ENCODE data around the gene CCDC77. TPM values are rescaled to one million over a fixed set of nuclear protein-coding genes. Genes with fewer than 3 reads are reported as not detected.

Gene CCDC77
- total RNA-seq, 1 donor from 2014 or later: 12.7 TPM

- peak; percentile 63 for DNase-seq (ENCODE audit: low spot score)
Observed at GRCh38 chr12:480831-481816, 79.7 kb downstream of the CCDC77 start.

GRCh38 chr12:482061-482460 lies 80.6 kb downstream of the CCDC77 start:
- DNase-seq (ENCODE audit: low spot score): no peak

DNA sequence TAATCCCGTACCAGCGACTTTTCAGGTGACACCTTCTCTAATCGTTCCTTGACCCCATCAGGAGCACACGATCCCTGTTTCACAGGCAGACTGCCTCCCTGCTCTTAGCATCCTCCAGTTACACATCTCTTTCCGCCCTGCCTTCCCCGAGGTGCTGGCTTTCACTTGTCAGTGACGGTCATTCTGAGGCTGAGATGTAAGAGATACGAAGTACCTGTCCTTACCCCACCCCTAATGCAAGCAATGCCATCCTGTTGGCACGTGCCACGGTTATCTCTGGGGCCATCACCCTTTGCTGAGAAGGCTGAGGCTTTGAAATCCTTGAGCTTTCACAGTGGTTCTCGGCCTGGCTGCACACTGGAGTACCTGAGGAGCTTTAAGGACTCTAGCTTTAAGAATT lies 82.7 kb downstream of the CCDC77 start:
- no peak for DNase-seq (ENCODE audit: low spot score)

DNA sequence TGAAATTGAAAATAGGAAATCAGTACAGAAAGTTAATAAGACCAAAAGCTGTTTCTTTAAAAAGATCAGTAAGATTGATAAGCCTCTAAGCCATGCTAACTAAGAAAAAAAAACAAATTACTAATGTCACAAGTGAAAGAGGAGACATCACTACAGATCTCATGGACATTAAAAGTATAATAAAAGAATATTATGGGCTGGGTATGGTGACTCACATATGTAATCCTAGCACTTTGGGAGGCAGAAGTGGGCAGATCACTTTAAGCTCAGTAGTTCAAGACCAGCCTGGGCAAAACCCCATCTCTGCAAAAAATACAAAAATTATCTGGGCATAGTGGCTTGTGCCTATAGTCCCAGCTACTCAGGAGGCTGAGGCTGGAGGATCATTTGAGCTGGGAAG lies 88.8 kb downstream of the CCDC77 start:
- DNase-seq (ENCODE audit: low spot score): no peak

Other genes with a start within 250 kb of the CCDC77 start
- 1.2 TPM for gene SLC6A12, start 187.5 kb upstream of the CCDC77 start, total RNA-seq
- not detected for gene SLC6A13, start 138.8 kb upstream of the CCDC77 start, total RNA-seq
- gene KDM5A, start 12.3 kb upstream of the CCDC77 start, total RNA-seq: 101 TPM
- 11.7 TPM for gene B4GALNT3, start 58.3 kb downstream of the CCDC77 start, total RNA-seq

Measured in ureter (tissue), 1 donor.